SJCRH30 (cell line): ENCODE measurements around the gene LRRC52. TPM values are rescaled to one million over a fixed set of nuclear protein-coding genes. Genes with fewer than 3 reads are reported as not detected.
A peak's percentile ranks its signal among the peaks of the same experiment; 100 is the strongest.

Source experiments
- DNase-seq, 2 experiments: peaks; one replicate each; pipeline ENCODE4 v3.0.0-alpha.2; 2015 to 2020
- H3K27ac ChIP-seq: fragments of 250-450 bp; sonication (Bioruptor Pico); 2 replicates; pipeline ENCODE4 v1.5.1; 2020; ENCODE audit warnings: mild to moderate bottlenecking, moderate library complexity
- H3K27me3 ChIP-seq: fragments of 250-450 bp; sonication (Bioruptor Pico); 2 replicates; pipeline ENCODE4 v1.5.1; 2020; ENCODE audit warnings: mild to moderate bottlenecking, moderate library complexity
- H3K36me3 ChIP-seq: fragments of 250-450 bp; sonication (Bioruptor Pico); 2 replicates; pipeline ENCODE4 v1.5.1; 2020; ENCODE audit warnings: mild to moderate bottlenecking, moderate library complexity
- H3K4me1 ChIP-seq: fragments of 250-450 bp; sonication (Bioruptor Pico); 2 replicates; pipeline ENCODE4 v1.5.1; 2020; ENCODE audit warnings: mild to moderate bottlenecking, moderate library complexity
- H3K4me3 ChIP-seq: fragments of 250-450 bp; sonication (Bioruptor Pico); 2 replicates; pipeline ENCODE4 v1.5.1; 2020; ENCODE audit warnings: mild to moderate bottlenecking, moderate library complexity
- H3K9me3 ChIP-seq: fragments of 250-450 bp; sonication (Bioruptor Pico); replicated peaks from 2 replicates; pipeline ENCODE4 v1.5.1; 2020; ENCODE audit warnings: mild to moderate bottlenecking, moderate library complexity
- total RNA-seq: library from RNA; depleted of rRNA; stranded (reverse); fragments of >200 nt; shearing (Covaris generic); gene quantifications from 2 replicates; pipeline ENCODE4 v1.2.3, GENCODE V29; 2014

Gene LRRC52
- total RNA-seq, 1 experiment from 2014 or later, result not detected

DNA sequence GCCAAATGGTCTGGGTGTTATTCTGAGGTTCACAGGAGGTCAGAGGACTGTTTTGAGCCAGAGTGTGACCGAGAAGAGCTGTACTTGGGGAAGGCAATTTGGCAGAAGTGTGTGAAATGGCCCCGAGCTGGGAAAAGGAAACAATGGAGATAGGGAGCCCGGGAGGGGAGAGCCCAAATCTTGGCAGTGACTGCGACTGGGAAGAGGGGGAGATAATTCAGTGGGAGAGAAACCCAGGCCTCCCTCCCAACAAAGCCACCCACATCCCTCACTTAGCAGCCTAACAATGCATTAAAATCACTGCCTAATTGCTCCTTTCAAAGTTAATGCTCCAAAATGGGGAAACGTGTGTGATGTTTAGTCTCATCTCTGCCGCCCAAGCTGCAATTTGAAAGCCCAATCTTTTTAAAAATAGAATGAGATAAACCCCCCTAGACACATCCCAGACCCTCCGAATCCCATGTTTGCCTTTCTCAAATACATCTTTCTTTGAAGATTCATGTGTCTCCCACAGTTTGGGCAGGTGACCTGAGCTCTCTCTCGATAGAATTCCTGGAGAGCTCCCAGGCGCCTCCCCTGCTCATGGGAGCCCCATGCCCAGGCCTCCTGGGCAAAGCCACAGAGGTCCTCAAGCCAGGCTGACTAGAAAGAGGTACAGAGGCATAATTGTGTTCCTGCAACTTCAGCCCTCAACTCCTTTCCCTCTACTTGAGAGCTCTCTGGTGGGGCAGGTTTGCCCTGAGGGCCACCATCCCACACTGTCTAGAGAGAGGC lies 17.3 kb downstream of the LRRC52 start:
- H3K9me3 ChIP-seq, result no peaks in the 10 kb centered on the region
- DNase-seq, result no peak
- no peaks in the 10 kb centered on the region for H3K4me1 ChIP-seq
- H3K36me3 ChIP-seq, result no peaks in the 10 kb centered on the region
- H3K27me3 ChIP-seq, result peaks cover 3% of the 10 kb centered on the region
- H3K4me3 ChIP-seq, result no peak overlapping the region
- no peak overlapping the region for H3K27ac ChIP-seq

GRCh38 chr1:165562571-165562970 lies 18.8 kb downstream of the LRRC52 start:
- no peaks in the 10 kb centered on the region for H3K9me3 ChIP-seq
- no peak overlapping the region for H3K27ac ChIP-seq
- no peaks in the 10 kb centered on the region for H3K36me3 ChIP-seq
- DNase-seq, result no peak
- no peak overlapping the region for H3K4me3 ChIP-seq
- H3K27me3 ChIP-seq, result peaks cover 3% of the 10 kb centered on the region
- H3K4me1 ChIP-seq, result no peaks in the 10 kb centered on the region

DNA sequence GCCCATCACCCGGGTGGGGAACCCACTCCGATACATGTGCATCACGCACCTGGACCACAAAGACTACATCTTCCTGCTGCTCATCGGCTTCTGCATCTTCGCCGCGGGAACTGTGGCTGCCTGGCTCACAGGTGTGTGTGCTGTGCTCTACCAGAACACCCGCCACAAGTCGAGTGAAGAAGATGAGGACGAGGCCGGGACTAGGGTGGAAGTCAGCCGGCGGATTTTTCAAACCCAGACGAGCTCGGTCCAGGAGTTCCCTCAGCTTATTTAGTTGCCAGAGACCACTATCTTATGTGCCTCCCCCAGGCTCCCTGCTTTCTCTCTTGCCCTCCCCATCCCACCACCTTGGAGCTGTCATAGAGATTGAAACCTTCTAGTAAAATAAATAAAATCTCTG lies 19.8 kb downstream of the LRRC52 start:
- Histone ChIP-seq H3K27ac (no peak overlapping the region), H3K4me1 (no peaks in the 10 kb centered on the region), H3K4me3 (no peak overlapping the region), H3K9me3 (no peaks in the 10 kb centered on the region), H3K27me3 (peaks cover 3% of the 10 kb centered on the region), H3K36me3 (no peaks in the 10 kb centered on the region)
- DNase-seq, result no peak

- H3K9me3 ChIP-seq, result no peaks in the 10 kb centered on the region
- H3K27me3 ChIP-seq, result peaks cover 3% of the 10 kb centered on the region
- no peaks in the 10 kb centered on the region for H3K36me3 ChIP-seq
- peak; percentile 20 to 47 for DNase-seq
- H3K4me3 ChIP-seq, result no peak overlapping the region
- H3K4me1 ChIP-seq, result no peaks in the 10 kb centered on the region; the same call in 1 of the 2 replicates
- H3K27ac ChIP-seq, result no peak overlapping the region
These were observed 20.8 kb downstream of the LRRC52 start for GRCh38 chr1:165564561-165564960.

- no peaks in the 10 kb centered on the region for H3K9me3 ChIP-seq
- no peak overlapping the region for H3K4me3 ChIP-seq
- H3K36me3 ChIP-seq, result no peaks in the 10 kb centered on the region
- no peak overlapping the region for H3K27ac ChIP-seq
- DNase-seq, result no peak
- H3K4me1 ChIP-seq, result peaks cover 13% of the 10 kb centered on the region
- H3K27me3 ChIP-seq, result no peaks in the 10 kb centered on the region; the same call in 1 of the 2 replicates
These were observed 22.1 kb downstream of the LRRC52 start for GRCh38 chr1:165565751-165566490.

- no peaks in the 10 kb centered on the region; the same call in 1 of the 2 replicates for H3K27me3 ChIP-seq
- H3K4me1 ChIP-seq, result peaks cover 28% of the 10 kb centered on the region
- no peak overlapping the region for H3K4me3 ChIP-seq
- H3K9me3 ChIP-seq, result no peaks in the 10 kb centered on the region
- no peaks in the 10 kb centered on the region for H3K36me3 ChIP-seq
- DNase-seq, result peak; percentile 24 to 58
- H3K27ac ChIP-seq, result peak overlapping the region; percentile 29
These were observed 26.3 kb downstream of the LRRC52 start for GRCh38 chr1:165570078-165570477.

DNA sequence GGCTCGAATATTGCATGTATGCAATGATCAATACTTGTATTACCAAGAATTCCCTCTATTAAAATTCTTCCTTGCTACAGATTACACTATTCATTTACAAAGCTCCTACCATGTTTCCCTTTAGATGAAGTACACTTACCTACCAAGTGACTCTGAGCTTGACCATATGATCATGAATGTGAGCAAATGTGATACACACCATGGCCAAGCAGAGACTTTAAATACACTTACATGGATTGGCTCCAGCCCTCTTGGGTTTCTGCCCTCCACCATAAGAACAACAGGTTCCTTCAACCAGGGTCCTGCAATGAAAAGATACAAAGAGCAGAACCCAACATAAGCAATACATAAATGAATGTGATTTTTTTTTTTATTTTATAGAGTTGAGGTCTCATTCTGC lies 30.0 kb downstream of the LRRC52 start:
- Histone ChIP-seq H3K4me3 (no peak overlapping the region), H3K4me1 (peaks cover 28% of the 10 kb centered on the region), H3K36me3 (no peaks in the 10 kb centered on the region), H3K27ac (no peak overlapping the region), H3K27me3 (no peaks in the 10 kb centered on the region), H3K9me3 (no peaks in the 10 kb centered on the region)
- DNase-seq, result no peak

GRCh38 chr1:165574295-165574694 lies 30.5 kb downstream of the LRRC52 start:
- Histone ChIP-seq H3K4me3 (no peak overlapping the region), H3K4me1 (peaks cover 28% of the 10 kb centered on the region), H3K9me3 (no peaks in the 10 kb centered on the region), H3K27me3 (no peaks in the 10 kb centered on the region), H3K36me3 (no peaks in the 10 kb centered on the region), H3K27ac (no peak overlapping the region)
- no peak for DNase-seq

GRCh38 chr1:165575468-165576099 lies 31.8 kb downstream of the LRRC52 start:
- Histone ChIP-seq H3K4me3 (no peak overlapping the region), H3K9me3 (no peaks in the 10 kb centered on the region), H3K4me1 (peaks cover 19% of the 10 kb centered on the region), H3K27ac (no peak overlapping the region), H3K36me3 (no peaks in the 10 kb centered on the region), H3K27me3 (no peaks in the 10 kb centered on the region)
- no peak for DNase-seq

- Histone ChIP-seq H3K27me3 (no peaks in the 10 kb centered on the region), H3K4me3 (no peak overlapping the region), H3K36me3 (no peaks in the 10 kb centered on the region), H3K9me3 (no peaks in the 10 kb centered on the region), H3K27ac (no peak overlapping the region), H3K4me1 (peaks cover 12% of the 10 kb centered on the region)
- DNase-seq, result no peak
These were observed 32.7 kb downstream of the LRRC52 start for GRCh38 chr1:165576536-165576935.

- Histone ChIP-seq H3K4me3 (no peak overlapping the region), H3K36me3 (no peaks in the 10 kb centered on the region), H3K4me1 (peaks cover 2% of the 10 kb centered on the region), H3K27me3 (no peaks in the 10 kb centered on the region), H3K27ac (no peak overlapping the region), H3K9me3 (no peaks in the 10 kb centered on the region)
- no peak for DNase-seq
These were observed 33.9 kb downstream of the LRRC52 start for GRCh38 chr1:165577707-165578106.

GRCh38 chr1:165580931-165581871 lies 37.4 kb downstream of the LRRC52 start:
- no peak for DNase-seq
- H3K4me3 ChIP-seq, result no peak overlapping the region
- H3K4me1 ChIP-seq, result peaks cover under 1% of the 10 kb centered on the region; the same call in 1 of the 2 replicates
- no peaks in the 10 kb centered on the region for H3K9me3 ChIP-seq
- no peak overlapping the region for H3K27ac ChIP-seq
- no peaks in the 10 kb centered on the region for H3K36me3 ChIP-seq
- H3K27me3 ChIP-seq, result no peaks in the 10 kb centered on the region

GRCh38 chr1:165581926-165582325 lies 38.1 kb downstream of the LRRC52 start:
- H3K4me3 ChIP-seq, result no peak overlapping the region
- DNase-seq, result no peak
- peaks cover 3% of the 10 kb centered on the region; the same call in 1 of the 2 replicates for H3K4me1 ChIP-seq
- no peaks in the 10 kb centered on the region for H3K9me3 ChIP-seq
- no peaks in the 10 kb centered on the region for H3K27me3 ChIP-seq
- H3K36me3 ChIP-seq, result no peaks in the 10 kb centered on the region
- H3K27ac ChIP-seq, result no peak overlapping the region

- Histone ChIP-seq H3K4me3 (no peak overlapping the region), H3K27me3 (no peaks in the 10 kb centered on the region), H3K4me1 (peaks cover 3% of the 10 kb centered on the region; the same call in 1 of the 2 replicates), H3K27ac (no peak overlapping the region), H3K36me3 (no peaks in the 10 kb centered on the region), H3K9me3 (no peaks in the 10 kb centered on the region)
- no peak for DNase-seq
These were observed 42.6 kb downstream of the LRRC52 start for GRCh38 chr1:165586398-165586797.
